Stimulated activated CD4-positive, alpha-beta T cell treated with anti-CD3 and anti-CD28 coated beads, TNF-alpha, amount 100 ng/mL, for 24 hours (primary cell): ENCODE data around the gene OCSTAMP.

Experiments used
- DNase-seq, 3 experiments: peaks; one replicate each; pipeline ENCODE4 v3.0.0-alpha.2; 2020; ENCODE audit warnings: low read depth in 3 of 3

OCSTAMP gene

DNA sequence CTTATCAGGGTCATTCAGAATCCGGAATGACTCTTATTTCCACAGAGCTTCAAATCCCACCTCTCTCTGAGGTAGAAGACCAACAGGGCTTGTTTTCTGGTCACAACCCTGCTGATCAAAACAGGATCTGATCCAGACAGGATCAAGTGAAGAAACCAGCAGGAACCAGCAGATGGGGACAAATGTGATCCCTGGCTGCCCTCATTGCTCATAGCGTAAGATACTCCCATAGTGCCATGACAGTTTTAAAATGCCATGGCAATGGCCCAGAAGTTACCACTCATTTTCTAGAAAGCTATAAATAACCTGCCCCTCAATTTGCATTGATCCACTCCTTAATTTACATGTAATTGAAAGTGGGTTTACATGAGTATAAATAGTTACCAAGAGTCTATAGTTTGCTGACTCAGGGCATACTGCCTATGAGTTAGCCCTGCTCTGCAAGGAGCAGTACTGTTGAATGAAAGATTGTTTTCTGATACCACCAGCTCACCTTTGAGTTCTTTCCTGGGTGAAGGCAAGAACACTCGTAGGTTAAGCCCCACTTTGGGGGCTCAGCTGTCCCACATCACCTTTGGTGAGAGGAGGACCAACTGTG, 30.9 kb downstream of the OCSTAMP start:
- no peak for DNase-seq

DNA sequence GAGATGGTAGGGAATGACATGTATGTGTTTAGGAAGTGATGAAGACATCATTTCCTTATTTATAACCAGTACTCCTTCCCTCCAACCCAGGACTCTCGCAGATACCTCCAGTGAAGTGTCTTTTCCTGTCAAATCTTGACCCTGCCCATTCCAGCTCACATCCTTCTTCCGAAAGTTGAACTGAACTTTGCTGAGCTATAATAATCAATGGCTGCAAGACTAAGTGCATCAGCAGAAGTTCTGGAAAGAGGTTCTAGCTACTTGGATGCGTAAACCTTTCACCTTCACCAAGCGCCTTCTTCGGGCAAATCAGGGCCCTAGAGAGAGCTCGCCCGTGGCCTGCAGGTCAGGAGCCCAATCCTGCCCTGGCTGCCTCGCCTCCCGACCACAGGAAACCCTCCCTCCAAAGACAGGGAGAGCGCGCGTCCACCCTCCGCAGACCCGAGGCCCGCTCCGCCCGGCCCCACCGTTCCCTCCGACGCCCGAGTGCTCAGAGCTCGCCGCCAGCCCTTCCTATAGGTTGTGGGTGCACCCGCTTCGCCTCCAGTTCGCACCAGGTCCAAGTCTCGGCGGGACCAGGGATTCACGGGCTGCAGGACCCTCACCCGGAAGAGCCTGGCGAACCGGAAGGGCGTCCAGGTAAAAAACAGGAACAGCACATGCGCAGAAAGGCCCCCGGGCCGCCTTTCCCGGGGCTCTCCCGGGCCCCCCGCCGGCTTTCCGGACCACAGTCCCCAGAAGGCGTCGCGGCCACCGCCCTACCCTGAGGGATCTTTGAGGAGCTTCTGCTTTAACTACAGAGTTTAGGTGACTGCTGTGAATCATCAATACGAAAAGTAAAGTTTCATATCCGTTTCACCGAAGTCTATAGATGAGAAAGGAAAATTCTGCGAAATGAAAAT, 37.3 kb downstream of the OCSTAMP start, which contains the start of gene ZNF334:
ZNF334 (minus strand) TSS at position 617 of the 902 bp plus-strand sequence. CDS start 1,457 bp downstream, outside the sequence.
- peak; percentile 17 to 63 (median 24) for DNase-seq

DNA sequence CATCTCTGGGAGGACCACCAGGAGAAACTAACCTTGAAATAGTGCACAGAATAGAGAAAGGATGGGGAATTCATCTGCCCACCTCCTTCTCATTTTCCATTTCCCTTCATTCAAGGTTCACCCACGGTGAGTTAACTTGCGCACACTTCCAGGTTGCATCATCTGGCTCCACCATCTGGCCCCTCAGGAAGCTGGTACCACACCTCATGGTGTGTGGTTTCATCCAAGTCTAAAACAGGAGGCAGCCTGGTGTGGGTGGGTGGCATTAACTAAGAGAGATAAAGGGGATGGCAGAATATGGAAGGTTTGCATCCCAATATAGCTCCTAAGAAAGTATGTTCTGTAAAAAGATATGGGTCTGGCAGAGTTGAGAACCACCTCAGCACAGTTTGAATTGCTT, 40.9 kb downstream of the OCSTAMP start:
- peak in 1 of 3 experiments; percentile 1 for DNase-seq

DNA sequence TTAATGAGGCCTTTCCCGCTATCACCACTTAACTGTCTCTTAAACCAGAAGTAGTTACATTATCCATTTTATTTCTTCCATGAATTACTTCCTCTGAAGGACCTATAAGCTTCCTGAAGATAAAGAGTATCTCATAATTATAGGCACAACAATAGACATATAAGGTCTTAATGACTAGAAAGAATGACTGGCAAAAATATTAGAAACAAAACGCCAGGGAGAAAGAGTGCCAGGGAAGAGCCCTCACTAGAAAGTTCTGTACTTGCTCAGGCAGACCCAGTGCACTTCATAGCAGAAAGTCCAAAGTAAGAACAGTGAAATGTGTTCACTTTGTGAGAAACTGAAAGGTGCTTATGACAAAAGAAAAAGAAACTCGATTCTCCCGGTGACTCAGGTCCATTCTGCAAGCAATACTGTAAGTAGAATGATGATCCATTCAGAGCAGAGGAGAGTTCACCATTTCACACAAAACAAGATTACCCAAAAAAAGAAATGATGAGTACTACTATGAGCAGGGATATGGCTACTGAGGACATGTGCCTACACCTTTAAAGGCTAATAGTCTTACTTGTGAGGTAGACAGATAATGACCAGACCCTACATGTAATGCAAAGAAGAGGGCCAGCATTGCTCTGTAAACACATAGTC, 42.6 kb downstream of the OCSTAMP start:
- no peak for DNase-seq

DNA sequence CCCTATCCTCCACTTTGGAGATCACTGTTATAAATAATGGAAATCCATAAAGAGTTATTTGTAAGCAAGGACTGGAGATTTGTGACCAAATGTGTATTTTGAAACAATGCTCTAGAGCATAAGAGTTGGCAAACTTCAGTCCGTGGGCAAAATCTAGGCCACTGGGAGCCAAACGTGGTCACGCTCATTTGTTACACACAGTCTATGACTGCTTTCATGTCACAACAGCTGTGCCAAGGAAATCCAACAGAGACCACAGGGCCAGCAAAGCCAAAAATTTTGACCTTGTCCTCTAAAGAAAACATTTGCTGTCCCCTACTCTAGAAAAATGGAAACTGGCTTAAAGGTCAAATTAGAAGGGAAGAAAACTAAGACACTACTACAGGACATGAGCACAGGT, 44.9 kb downstream of the OCSTAMP start:
- DNase-seq: no peak

DNA sequence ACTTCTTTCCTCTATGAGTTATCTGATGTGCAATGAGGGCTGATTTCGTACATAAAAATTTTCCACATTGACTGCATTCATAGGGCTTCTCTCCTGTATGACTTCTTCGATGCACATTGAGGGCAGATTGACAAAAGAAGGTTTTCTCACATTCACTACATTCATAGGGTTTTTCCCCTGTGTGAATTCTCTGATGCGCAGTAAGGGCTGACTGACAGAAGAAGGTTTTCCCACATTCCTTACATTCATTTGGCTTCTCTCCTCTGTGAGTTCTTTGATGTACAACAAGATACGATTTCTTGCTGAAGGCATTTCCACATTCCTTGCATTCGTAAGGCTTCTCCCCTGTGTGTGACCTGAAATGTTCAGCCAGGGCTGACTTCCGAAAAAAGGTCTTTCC, 48.5 kb downstream of the OCSTAMP start:
- no peak for DNase-seq

DNA sequence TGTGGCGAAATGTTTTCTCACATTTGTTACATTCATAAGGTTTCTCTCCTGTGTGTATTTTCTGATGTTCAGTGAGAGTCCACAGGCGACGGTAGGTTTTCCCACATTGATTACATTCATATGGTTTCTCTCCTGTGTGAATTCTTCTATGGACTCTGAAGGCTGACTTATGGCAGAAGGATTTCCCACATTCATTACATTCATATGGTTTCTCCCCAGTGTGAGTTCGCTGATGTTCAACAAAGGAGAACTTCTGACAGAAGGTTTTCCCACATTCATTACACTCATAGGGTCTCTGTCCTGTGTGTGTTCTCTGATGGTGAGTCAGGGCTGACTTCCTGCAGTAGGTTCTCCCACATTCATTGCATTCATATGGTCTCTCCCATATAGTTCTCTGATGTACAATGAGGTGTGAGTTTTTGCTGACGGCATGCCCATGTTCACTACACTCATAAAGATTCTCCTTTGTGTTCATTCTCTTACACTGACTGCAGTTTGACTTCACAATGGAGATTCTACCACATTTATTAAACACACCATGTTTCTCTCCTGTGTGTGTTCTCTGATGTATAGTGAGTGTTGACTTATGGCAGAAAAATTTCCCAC, 49.0 kb downstream of the OCSTAMP start:
- no peak for DNase-seq

DNA sequence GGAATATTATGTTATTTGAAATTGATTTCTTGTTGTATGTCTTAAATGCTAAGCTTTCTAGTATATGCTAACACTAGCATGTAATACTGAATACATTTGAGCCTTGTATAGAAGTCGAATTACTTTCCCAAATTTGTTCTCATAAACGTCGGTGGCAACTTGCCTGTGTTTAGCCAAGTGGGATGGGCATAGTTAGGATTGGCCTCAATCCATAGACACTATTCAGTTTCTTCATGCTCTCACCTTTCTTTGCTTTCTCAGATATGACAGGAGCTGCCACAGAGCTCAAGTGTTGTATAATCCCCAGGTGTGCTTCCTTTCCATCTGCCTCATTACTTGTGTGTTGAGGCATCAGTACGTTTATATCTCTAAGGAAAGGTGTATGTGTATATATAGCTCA, 56.4 kb downstream of the OCSTAMP start:
- DNase-seq: no peak

DNA sequence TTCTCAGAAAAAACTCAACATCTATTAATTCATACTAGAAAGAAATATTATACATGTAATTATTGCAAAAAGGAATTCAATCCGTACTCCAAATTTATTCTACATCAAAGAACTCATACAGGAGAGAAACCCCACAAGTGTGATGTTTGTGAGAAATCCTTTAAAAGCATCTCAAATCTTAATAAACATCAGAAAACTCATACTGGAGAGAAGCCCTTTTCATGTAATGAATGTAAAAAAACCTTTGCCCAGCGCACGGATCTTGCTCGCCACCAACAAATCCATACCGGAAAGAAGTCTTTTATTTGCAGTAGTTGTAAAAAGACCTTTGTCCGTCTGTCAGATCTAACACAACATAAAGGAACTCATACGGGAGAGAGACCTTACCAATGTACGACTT, 59.1 kb downstream of the OCSTAMP start:
- no peak for DNase-seq
